Activated CD4-positive, alpha-beta T cell treated with anti-CD3 and anti-CD28 coated beads for 4 hours (primary cell): ENCODE results near the gene DNAJC1.
"Not testable (repeated sequence)": the region's sequence is repeated elsewhere in the genome, so short reads cannot be mapped to it uniquely, and the experiment has no call there.

Source experiments
- DNase-seq, 2 donors: peaks; one replicate each; pipeline ENCODE4 v3.0.0-alpha.2; 2020

The DNAJC1 gene

GRCh38 chr10:21721000-21721665 lies 282.4 kb downstream of the DNAJC1 start:
- no peak for DNase-seq

- DNase-seq, result no peak
Measured at GRCh38 chr10:21720090-21720489, 283.4 kb downstream of the DNAJC1 start.

- DNase-seq, result no peak
Measured at GRCh38 chr10:21719502-21719901, 284.0 kb downstream of the DNAJC1 start.

- DNase-seq, result not testable (repeated sequence)
Measured at GRCh38 chr10:21717437-21718054, 286.0 kb downstream of the DNAJC1 start.

DNA sequence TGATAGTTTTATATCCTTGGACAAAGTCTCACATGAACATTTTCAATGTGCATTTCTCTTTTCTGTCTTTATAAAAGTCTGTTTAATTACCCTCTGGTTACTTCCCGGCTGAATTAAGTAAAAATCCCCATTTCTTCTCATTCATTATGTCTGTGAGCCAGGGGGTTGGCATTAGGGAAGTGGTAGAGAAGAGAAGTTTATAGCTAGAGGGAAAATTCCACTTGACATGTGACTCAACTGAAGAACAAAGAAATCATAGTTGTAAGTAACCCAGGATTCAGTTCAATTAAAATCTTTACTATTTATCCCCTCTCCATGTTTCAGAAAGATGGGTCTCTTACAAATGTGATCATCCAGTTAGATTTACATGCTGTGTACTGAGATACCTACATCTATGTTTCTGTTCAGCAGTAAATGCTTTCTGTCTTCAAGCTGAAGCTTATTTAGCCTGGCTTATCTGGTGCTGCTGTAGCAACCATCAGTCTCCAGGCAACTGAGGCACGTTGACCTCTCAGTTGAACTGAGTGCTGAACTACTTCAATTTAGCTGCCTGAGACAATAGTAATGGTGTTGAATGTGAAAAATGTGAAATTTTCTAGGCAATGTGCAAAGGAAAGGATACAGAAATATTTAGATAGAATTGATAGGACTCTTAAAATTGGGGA lies 287.9 kb downstream of the DNAJC1 start:
- no peak for DNase-seq

GRCh38 chr10:21712975-21713374 lies 290.6 kb downstream of the DNAJC1 start:
- no peak for DNase-seq

- DNase-seq, result no peak
Measured at GRCh38 chr10:21707498-21707897, 296.0 kb downstream of the DNAJC1 start.
